Endometrial microvascular endothelial cells (primary cell): ENCODE results near the gene GNLY. TPM values are rescaled to one million over a fixed set of nuclear protein-coding genes. Genes with fewer than 3 reads are reported as not detected.

Experiments
- in situ Hi-C: cut with HindIII; loops from 2 replicates; pipeline ENCODE4 v1.10.0; 2017; ENCODE audit warnings: low sequenced_read_pairs, low pct_unique_long_range_greater_than_20kb; ENCODE audit errors: inconsistent ontology term
- total RNA-seq: library from RNA; depleted of rRNA; stranded (reverse); fragments of >200 nt; gene quantifications from one replicate; pipeline ENCODE4 v1.2.3, GENCODE V29; 2015; ENCODE audit errors: inconsistent ontology term

The GNLY gene
- total RNA-seq, 1 donor from 2014 or later = not detected

DNA sequence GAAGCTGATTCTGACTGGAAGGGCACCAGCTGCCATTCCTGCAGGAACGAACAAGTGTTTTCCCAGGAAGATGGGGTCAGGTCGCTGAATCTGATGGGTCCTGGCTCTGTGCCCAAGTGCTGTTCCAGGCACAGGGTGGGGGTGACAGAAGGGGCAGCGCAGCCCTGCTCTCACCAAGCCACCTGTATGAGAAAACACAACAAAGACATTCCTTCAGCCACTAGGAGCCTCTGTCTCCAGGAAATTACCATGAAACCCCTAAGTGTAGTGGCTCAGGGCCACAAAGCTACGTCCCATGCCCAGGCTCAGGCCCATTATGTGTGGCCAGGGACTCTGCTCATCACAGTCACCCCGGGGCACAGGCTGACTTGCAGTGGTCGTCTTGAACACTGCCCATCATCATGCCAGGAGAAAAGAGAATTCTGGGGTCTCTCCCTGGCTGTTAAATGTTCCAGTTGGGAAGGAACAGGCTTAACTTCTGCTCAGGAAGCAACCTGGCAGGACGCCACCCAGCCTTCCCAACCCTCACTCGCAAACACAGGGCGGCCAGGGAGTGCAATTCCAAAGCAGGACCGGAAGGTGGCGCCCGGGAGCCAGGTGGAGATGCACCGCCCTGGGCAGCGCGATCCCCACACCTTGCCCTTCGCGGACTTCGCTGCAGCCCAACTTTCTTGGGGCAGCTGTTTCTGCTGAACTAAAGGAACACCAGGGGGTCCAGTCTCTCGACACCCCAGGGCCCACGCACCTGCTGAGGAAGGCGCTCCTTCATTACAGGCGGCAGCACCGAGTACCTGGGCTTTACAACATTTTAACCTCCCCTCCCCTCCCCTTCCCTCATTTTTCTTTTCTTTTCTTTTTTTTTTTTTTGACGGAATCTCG, 15.1 kb upstream of the GNLY start:
- in situ Hi-C loops = no loop called here

DNA sequence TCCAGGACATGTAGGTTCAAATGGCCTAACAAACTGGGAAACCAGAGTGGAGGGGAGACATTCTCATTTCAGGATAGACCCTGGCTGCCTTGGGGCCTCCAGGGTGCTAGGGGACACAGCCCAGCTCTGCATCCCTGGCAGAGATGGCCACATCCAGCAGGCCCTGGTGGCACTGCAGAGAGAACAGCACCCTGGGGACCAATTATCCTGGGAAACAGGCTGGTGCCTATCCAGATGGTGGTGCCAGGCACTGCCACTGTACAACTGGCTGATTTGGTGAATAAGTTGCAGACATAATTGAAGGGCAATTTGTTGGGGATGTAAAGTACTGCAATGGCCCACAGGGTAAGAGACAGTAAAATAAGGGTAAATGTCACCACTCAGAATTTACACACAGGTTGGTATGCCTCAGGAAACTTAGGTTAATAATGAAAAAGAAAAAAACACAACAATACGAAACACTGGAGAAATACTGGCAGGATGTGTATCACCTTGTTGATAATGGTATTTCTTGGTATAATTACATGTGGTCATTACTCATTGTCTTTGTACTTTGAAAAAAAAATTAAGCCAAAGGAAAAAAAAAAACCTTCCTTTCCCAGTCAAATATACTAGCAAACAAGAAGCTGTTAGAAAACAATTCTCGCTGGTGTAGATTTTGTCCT, 13.3 kb upstream of the GNLY start:
- in situ Hi-C loops = no loop called here

DNA sequence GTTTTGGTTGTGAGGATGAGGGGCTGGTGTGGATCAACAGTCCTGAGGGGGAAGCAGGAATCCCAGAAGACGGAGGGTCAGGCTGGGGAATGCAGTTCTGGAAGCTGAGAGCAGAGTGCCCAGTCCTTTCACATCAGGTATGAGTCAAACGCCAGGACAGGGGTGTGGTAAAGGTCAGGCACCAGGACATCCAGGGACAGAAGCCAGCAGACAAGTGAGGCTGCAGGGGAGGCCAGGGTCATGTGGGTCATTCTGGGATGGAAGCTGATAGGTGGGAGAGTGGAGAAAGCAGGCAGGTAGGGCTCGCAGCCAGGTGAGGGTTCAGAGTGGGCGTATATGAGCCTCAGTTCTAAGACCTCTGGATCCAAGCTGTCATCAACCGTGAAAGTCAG, 12.8 kb upstream of the GNLY start:
- in situ Hi-C loops = no loop called here

DNA sequence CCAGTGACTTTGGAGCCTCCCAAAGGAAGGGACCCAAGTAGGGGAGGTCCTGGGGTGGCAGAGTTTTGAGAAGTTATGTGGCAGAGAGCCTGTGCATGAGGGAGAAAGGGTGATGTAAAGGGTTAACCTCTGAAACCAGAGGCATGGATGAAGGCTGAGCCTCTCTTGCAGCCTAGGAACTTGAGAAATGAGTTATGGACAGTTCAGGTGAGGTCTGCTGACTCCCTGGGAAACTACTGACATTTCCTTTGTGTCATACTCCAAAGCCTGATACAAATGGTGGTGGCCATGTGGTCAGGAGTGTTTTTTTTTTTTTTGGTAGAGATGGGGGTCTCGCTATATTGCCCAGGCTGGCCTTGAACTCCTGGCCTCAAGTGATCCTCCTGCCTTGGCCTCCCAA, 12.4 kb upstream of the GNLY start:
- in situ Hi-C loops = no loop called here

DNA sequence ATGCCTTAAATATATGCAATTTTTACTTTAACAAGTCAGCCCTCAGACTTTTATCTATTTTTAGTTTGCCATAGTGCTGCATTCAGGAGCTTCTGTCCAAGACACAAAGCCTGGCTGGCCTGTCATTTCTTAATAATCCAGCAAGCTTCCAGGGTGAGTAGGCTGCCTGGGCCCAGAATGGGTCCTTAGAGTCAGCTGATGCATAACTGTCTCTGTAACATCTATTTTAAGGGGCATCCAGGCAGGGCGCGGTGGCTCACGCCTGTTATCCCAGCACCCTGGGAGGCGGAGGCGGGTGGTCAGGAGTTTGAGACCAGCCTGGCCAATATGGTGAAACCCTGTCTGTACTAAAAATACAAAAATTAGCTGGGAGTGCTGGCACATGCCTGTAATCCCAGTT, 11.8 kb upstream of the GNLY start:
- in situ Hi-C loops = no loop called here

DNA sequence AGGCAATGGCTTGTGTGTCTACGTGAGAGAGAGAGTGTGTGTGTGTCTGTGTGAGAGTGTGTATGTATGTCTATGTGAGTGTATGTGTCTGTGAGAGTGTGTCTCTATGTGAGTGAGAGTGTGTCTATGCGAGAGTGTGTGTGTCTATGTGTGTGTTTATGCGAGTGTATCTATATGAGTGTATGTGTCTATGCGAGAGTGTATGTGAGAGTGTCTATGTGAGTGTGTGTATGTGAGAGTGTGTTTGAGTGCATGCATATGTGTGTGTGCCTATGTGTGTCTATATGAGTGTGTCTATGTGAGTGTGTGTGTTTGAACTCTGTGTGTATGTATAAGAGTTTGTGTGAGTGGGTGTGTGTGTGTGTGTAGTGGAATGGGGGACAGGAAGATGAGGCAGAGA, 9.8 kb upstream of the GNLY start:
- in situ Hi-C loops = no loop called here

DNA sequence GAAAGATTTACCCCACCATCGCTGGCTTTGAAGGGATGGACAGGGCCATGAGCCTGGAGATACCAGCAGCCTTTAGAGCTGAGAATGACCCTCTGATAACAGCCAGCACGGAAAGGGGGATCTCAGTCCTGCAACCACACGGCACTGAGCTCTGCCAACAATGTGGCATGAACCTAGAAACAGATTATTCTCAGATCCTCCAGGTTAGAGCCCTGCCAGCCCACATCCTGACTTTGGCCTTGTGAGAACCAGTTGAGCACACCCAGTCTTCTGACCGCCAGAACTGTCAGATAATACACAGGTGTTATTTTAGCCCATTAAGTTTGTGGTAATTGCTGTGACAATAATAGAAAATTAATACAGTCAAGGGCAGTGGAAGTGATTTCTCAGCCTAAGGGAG, 9.4 kb upstream of the GNLY start:
- in situ Hi-C loops = no loop called here

DNA sequence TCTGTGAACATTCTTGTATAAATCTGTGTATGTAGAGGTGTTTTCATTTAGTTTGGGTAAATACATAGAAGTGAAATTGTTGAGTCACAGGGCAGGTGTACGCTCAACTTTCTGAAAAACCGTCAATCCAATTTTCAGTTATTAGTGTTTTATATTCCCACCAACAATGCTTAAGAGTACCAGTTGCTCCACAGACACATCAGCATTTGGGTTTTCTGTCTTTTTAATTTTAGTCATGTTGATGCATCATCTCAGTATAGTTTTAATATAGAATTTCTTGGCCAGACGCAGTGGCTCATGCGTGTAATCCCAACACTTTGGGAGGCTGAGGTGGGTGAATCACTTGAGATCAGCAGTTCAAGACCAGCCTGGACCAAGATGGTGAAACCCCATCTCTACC, 3.2 kb upstream of the GNLY start:
- in situ Hi-C loops = no loop called here

DNA sequence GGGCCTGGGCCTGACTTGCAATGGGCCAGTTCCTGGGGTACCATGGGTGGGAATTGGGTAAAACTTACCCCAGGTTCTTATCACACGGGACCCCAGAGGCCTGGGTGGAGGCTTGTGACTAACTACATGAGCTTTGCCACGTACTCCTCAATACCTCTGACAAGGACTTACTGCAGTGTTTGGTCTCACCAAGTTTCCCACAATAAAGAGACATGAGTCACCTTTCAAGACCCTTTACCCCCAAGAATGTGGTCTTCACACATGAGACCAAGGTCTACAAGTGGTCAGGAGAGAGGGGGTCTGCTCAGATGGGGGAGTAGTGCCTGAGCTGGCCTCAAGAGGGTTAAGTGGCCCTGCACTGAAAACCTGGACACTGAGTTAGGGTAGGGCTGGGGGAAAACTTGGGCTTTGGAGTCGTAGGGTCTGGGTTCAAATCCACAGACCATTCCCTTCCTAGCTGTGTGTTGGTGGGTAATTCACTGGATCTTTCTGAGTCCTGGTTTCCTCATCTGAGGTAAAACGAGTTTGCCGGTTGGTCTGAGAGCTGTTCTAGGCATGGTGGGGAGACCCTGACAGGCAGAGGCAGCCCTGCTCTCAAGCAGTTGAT, 2.0 kb upstream of the GNLY start:
- in situ Hi-C loops = no loop called here

DNA sequence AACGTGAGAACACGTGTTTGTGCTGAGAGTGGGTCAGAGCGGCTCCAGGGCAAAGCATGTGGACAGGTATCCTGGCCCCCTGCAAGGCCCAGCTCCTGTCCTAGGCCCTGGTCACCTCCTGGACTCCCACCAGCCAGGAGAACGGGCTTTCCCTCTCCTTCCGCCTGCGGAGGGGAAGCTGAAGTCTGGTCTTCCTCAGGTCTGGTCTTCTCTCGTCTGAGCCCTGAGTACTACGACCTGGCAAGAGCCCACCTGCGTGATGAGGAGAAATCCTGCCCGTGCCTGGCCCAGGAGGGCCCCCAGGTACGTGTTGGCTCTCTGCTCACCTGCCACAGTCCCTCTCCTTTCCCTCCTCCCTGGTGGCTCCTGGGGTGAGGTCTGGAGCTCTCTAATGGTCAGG, 963 bp downstream of the GNLY start:
- in situ Hi-C loops = no loop called here

DNA sequence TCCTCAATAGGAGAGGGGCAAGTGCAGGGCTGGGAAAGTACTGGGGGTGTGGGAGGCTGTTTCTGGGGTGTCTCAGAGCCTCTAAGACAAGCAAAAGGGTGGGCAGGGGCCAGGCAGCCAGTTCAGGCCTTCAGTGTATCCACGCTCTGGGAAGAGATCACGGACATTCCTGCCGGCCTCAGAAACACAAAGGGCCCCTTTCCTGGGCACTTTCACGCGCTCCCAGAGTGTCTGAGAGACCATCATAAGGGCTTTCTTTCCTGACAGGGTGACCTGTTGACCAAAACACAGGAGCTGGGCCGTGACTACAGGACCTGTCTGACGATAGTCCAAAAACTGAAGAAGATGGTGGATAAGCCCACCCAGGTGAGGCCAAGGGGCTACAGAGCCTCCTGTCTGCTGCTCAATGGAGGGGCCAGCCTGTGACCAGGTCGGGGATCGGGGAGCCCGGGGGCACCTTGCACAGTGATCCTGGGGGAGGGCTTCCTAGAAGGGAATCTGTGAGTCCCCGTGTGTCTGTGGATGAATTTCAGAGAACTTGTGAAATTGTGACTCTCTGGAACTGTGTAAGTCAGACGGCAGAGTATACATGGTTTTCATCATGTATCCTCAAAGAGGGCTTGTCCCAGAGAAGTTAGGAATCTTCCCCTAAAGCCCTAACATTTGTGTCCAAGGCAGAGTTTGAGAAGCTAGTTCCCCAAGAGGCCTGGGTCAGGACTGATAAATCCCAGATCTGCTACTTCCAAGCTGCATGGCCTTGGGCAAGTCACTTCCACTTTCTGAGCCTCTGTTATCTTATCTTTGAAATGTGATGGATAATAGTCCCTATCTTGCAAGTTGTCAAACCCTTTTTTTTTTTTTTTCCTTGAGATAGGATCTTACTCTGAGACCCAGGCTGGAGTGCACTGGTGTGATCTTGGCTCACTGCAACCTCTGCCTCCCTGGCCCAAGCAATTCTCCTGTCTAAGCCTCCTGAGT, 1.8 kb downstream of the GNLY start:
- in situ Hi-C loops = no loop called here

DNA sequence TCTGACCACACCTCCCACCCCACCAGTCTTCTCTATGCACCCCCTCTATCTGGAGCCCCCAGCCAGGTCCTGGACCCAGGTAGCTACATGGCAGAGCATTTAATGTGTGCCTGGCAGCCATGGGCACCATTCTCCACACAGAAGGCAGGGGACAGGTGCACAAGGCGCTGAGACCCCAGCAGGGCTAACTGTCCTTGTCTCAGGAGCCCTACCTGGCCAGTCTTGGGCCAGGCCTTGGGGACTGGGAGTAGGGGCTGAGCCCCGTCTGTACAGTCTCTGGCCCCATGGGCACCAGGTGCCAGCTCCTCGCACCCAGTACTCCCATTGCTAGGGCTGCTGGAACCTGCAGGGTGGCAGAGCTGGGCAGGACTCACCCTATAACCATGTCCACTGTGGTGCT, 2.9 kb downstream of the GNLY start:
- in situ Hi-C loops = no loop called here

DNA sequence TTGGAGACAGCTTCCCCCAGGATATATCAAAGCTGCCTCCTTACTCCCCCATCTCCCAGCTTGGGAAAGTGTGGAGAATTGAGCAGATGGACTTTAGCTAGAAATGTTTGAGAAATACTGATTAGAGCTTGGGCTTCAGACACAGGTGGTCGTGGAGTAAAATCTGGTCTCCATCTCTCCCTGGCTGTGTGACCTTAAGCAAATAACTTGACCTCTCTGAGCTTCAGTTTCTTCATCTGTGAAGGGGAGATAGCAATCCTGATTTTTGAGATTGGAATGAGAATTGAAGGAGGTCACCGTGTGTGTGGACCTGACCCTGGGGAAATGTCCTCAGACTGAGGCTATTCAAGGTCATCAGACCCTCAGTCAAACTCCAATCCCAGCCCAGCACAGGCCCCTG, 3.6 kb downstream of the GNLY start:
- in situ Hi-C loops = no loop called here

DNA sequence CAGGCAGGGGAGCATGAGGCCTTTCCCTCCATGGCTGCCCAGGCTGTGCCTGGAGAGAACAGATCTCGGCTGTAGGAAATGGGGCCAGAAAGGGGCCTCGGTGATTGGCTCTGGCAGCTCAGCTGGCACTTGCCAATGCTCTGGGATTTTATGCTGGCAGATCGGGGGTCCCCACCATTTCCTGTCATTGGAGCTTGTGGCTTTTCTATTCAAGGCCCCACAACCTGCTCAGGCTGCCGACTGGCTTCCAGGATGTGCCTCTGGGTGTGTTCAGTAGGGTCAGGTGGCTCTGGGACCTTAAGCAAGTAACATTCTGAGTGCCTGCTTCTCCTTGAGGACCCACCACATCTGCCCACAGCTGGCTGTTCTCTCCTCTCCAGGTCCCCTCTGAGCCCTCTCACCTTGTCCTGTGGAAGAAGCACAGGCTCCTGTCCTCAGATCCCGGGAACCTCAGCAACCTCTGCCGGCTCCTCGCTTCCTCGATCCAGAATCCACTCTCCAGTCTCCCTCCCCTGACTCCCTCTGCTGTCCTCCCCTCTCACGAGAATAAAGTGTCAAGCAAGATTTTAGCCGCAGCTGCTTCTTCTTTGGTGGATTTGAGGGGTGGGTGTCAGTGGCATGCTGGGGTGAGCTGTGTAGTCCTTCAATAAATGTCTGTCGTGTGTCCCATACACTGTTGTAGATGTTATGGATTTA, 4.2 kb downstream of the GNLY start:
- in situ Hi-C loops = no loop called here

DNA sequence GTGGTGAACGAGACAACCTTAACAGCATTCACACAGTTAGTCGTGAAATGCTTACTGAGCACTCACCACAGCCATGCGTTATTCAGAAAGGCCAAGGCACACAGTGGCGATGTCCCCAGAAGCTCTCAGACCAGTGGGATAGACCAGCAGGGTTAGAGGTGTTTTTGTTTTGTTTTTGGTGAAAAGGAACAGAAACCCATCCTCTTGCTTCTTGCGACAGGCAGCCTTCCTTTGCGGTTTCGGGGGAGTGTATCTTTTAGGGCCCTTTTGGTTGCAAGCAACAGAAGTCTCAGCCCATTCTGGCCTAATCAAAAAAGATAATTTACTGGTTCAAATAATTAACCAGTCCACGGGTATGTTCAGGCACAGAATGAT, 4.7 kb downstream of the GNLY start:
- in situ Hi-C loops = no loop called here

DNA sequence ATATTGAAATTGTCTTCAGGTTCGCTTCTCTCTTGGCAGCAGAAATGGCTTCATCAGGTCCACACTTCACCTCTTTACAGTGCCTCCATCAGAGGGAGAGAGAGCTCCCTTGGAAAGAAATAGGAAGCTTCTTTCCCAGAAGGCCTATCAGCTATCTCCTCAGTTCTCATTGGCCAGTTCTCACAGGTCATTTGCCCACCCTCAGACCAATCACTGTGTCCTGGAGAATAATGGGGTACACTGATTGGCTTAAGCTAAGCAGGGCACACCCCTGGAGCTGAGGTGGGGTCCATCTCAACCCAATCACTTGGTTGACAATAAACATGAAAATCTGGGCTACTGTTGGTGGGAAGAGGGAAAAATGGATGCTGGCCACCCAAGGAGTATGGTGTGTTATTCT, 5.2 kb downstream of the GNLY start:
- in situ Hi-C loops = no loop called here

DNA sequence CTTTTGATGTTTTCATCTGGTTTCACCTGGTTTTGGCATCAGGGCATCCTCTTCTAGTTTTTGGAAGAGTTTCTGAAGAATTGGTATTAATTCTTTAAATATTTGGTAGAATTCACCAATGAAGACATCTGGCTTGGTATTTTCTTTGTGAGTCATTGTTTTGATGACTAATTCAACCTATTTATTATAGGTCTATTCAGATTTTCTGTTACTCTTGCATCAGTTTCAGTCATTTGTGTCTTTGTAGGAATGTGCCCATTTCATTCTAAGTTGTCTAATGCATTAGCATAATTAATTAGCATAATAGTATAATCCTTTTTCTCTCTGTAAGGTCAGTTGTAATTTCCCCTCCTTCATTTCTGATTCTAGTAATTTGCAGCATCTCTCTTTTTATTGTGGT, 8.0 kb downstream of the GNLY start:
- in situ Hi-C loops = loop anchor here (25.0 kb wide), 1 partner anchor 110 kb away; no protein-coding TSS in a partner anchor

DNA sequence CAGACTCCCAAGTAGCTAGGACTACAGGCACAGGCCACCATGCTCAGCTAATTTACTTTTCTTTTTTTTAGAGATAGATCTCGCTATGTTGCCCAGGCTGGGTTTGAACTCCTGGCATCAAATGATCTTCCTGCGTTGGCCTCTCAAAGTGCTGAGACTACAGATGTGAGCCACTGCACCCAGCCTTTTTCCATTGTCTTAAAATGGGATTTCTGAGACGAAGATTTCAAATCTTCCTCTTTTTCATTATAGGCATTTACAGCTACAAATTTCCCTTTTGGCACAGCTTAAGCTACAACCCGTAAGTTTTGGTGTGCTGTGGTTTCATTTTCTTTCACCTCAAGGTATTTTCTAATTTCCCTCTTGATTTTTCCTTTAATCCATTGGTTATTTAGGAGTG, 8.6 kb downstream of the GNLY start:
- in situ Hi-C loops = loop anchor here (25.0 kb wide), 1 partner anchor 110 kb away; no protein-coding TSS in a partner anchor
